ENCODE data around the gene LRFN4.

DNA sequence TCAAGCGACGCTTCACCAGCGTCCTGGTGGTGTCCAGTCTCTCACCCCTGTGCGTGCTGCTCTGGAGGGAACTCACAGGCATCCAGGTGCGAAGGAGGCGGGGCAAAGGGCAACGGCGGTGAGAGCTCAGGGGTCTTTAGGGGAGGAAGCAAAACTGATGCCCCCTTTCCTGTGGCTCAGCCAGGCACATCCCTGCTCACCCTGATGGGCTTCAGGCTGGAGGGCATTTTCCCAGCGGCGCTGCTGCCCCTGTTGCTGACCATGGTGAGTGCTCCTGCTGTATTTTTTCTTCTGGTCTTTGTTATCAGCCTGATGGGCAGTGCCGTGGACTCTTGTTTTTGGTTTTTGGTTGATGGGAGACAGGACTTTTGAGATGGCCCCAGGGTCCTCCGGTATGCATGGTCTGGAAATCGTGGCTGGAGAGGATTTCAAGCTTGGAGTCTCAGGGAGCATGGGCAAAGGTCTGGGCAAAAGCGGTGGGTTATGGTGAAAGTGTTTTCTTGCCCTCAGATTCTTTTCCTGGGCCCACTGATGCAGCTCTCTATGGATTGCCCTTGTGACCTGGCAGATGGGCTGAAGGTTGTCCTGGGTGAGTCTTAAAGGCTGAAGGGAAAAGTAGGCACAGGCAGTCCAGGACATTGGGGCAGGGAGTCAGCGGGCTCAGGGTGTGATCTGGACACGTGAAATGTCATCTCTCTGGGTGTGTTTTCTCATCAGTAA, 12.9 kb upstream of the LRFN4 start:
- TF ChIP-seq EZH2phosphoT487 (conservative IDR thresholded peaks at IDR 0.05; ENCODE audit: low read length), result no peak
- TF ChIP-seq, protein P1, sequence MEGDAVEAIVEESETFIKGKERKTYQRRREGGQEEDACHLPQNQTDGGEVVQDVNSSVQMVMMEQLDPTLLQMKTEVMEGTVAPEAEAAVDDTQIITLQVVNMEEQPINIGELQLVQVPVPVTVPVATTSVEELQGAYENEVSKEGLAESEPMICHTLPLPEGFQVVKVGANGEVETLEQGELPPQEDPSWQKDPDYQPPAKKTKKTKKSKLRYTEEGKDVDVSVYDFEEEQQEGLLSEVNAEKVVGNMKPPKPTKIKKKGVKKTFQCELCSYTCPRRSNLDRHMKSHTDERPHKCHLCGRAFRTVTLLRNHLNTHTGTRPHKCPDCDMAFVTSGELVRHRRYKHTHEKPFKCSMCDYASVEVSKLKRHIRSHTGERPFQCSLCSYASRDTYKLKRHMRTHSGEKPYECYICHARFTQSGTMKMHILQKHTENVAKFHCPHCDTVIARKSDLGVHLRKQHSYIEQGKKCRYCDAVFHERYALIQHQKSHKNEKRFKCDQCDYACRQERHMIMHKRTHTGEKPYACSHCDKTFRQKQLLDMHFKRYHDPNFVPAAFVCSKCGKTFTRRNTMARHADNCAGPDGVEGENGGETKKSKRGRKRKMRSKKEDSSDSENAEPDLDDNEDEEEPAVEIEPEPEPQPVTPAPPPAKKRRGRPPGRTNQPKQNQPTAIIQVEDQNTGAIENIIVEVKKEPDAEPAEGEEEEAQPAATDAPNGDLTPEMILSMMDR (IDR thresholded peaks at IDR 0.05; ENCODE audit: insufficient read depth, low read length, poor library complexity, severe bottlenecking), result no peak
